MM.1S (cell line): ENCODE data around the gene CASP2.
A peak's percentile ranks its signal among the peaks of the same experiment; 100 is the strongest.

Experiments used
- DNase-seq: peaks from one replicate; pipeline ENCODE4 v3.0.0-alpha.2; 2015
- H2AFZ ChIP-seq: fragments of 300-600 bp; sonication (generic); 2 replicates; pipeline ENCODE4 v1.6.0; 2016; ENCODE audit warnings: antibody characterized with exemption, low read length
- H3F3A ChIP-seq: fragments of 300-600 bp; sonication (generic); 2 replicates; pipeline ENCODE4 v1.6.1; 2016; ENCODE audit warnings: mild to moderate bottlenecking, antibody characterized with exemption, low read length, moderate library complexity, mixed read lengths; ENCODE audit not compliant: insufficient read depth
- H3K27ac ChIP-seq: fragments of 300-600 bp; sonication (generic); 2 replicates; pipeline ENCODE4 v1.5.1; 2016; ENCODE audit warnings: mild to moderate bottlenecking, low read length
- H3K27me3 ChIP-seq: fragments of 300-600 bp; sonication (generic); replicated peaks from 2 replicates; pipeline ENCODE4 v1.6.0; 2016; ENCODE audit warnings: low read length; ENCODE audit not compliant: insufficient read depth
- H3K36me3 ChIP-seq: fragments of 300-600 bp; sonication (generic); replicated peaks from 2 replicates; pipeline ENCODE4 v1.6.1; 2016; ENCODE audit warnings: mild to moderate bottlenecking, low read length, mixed read lengths; ENCODE audit not compliant: insufficient read depth
- H3K4me1 ChIP-seq: fragments of 300-600 bp; sonication (generic); 2 replicates; pipeline ENCODE4 v1.6.1; 2016; ENCODE audit warnings: low read length, mixed read lengths
- H3K4me2 ChIP-seq: fragments of 300-600 bp; sonication (generic); 2 replicates; pipeline ENCODE4 v1.6.0; 2016; ENCODE audit warnings: low read depth, low read length
- H3K4me3 ChIP-seq: fragments of 300-600 bp; sonication (generic); 2 replicates; pipeline ENCODE4 v1.5.1; 2016; ENCODE audit warnings: low read length, mixed read lengths
- H3K79me2 ChIP-seq: fragments of 300-600 bp; sonication (generic); 2 replicates; pipeline ENCODE4 v1.6.1; 2016; ENCODE audit warnings: mixed run types, low read length, mixed read lengths
- H3K9ac ChIP-seq: fragments of 300-600 bp; sonication (generic); 2 replicates; pipeline ENCODE4 v1.6.1; 2016; ENCODE audit warnings: low read length, mixed read lengths
- H3K9me2 ChIP-seq: fragments of 300-600 bp; sonication (generic); replicated peaks from 2 replicates; pipeline ENCODE4 v1.6.1; 2016; ENCODE audit warnings: mild to moderate bottlenecking, low read length, mixed read lengths; ENCODE audit not compliant: insufficient read depth
- H3K9me3 ChIP-seq: fragments of 300-600 bp; sonication (generic); replicated peaks from 2 replicates; pipeline ENCODE4 v1.6.1; 2016; ENCODE audit warnings: mild to moderate bottlenecking, low read length, mixed read lengths; ENCODE audit not compliant: insufficient read depth
- H4K20me1 ChIP-seq: fragments of 300-600 bp; sonication (generic); 2 replicates; pipeline ENCODE4 v1.6.1; 2016; ENCODE audit warnings: mild to moderate bottlenecking, low read length, moderate library complexity, mixed read lengths; ENCODE audit not compliant: insufficient read depth
- EZH2 ChIP-seq: fragments of 300-600 bp; sonication (generic); optimal IDR thresholded peaks from 2 replicates; pipeline ENCODE3; 2017; ENCODE audit warnings: low read depth, mild to moderate bottlenecking, antibody characterized with exemption, low read length, mixed read lengths
- EZH2phosphoT487 ChIP-seq: fragments of 300-600 bp; sonication (generic); IDR thresholded peaks from 2 replicates; pipeline ENCODE4 v1.6.1; 2018; ENCODE audit warnings: antibody characterized with exemption, low read length
- TF ChIP-seq, protein P1 (sequence below): fragments of 300-600 bp; sonication (generic); IDR thresholded peaks from 2 replicates; pipeline ENCODE4 v1.5.1; 2016; ENCODE audit warnings: antibody characterized with exemption, low read length, mixed read lengths

CASP2 gene

DNA sequence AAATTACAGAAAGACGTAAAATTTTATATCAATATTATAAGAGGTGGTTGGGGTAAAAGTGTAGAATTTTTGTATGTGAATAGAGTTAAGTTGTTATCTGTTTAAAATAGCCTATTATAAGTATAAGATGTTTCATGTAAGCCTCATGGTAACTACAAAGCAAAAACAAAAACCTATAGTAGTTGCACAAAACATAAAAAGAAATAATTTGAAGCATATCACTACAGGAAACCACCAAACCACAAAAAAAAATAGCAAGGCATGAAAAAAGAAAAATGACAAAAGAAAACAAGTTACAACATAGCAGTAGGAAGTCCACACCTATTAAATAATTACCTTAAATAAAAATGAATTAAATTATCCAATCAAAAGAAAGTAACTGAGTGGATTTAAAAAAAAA is 37.3 kb upstream of the CASP2 start:
- H3K4me2 ChIP-seq = peak overlapping the region; percentile 16
- H3K27me3 ChIP-seq = no peaks in the 10 kb centered on the region
- peaks cover 27% of the 10 kb centered on the region for H3K4me1 ChIP-seq
- TF ChIP-seq EZH2phosphoT487 (no peak), EZH2 (no peak)
- TF ChIP-seq, protein P1, sequence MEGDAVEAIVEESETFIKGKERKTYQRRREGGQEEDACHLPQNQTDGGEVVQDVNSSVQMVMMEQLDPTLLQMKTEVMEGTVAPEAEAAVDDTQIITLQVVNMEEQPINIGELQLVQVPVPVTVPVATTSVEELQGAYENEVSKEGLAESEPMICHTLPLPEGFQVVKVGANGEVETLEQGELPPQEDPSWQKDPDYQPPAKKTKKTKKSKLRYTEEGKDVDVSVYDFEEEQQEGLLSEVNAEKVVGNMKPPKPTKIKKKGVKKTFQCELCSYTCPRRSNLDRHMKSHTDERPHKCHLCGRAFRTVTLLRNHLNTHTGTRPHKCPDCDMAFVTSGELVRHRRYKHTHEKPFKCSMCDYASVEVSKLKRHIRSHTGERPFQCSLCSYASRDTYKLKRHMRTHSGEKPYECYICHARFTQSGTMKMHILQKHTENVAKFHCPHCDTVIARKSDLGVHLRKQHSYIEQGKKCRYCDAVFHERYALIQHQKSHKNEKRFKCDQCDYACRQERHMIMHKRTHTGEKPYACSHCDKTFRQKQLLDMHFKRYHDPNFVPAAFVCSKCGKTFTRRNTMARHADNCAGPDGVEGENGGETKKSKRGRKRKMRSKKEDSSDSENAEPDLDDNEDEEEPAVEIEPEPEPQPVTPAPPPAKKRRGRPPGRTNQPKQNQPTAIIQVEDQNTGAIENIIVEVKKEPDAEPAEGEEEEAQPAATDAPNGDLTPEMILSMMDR = no peak
- H2AFZ ChIP-seq = peak overlapping the region; percentile 9; the same call in 1 of the 2 replicates
- no peaks in the 10 kb centered on the region for H3F3A ChIP-seq
- H3K27ac ChIP-seq = no peak overlapping the region; the same call in 1 of the 2 replicates
- H3K79me2 ChIP-seq = no peaks in the 10 kb centered on the region
- no peak overlapping the region for H3K9ac ChIP-seq
- DNase-seq = peak; percentile 57
- H3K9me3 ChIP-seq = no peaks in the 10 kb centered on the region
- no peaks in the 10 kb centered on the region for H4K20me1 ChIP-seq
- H3K36me3 ChIP-seq = no peaks in the 10 kb centered on the region
- no peaks in the 10 kb centered on the region for H3K9me2 ChIP-seq
- H3K4me3 ChIP-seq = no peak overlapping the region

- H3K9me3 ChIP-seq = no peaks in the 10 kb centered on the region
- H3K79me2 ChIP-seq = no peaks in the 10 kb centered on the region
- no peaks in the 10 kb centered on the region for H3K36me3 ChIP-seq
- H3K9ac ChIP-seq = no peak overlapping the region
- no peaks in the 10 kb centered on the region for H3F3A ChIP-seq
- DNase-seq = no peak
- TF ChIP-seq EZH2phosphoT487 (no peak), EZH2 (no peak)
- TF ChIP-seq, protein P1 = no peak
- no peaks in the 10 kb centered on the region for H3K27me3 ChIP-seq
- H3K4me1 ChIP-seq = peaks cover 22% of the 10 kb centered on the region
- no peaks in the 10 kb centered on the region for H4K20me1 ChIP-seq
- no peak overlapping the region for H3K4me3 ChIP-seq
- no peak overlapping the region for H2AFZ ChIP-seq
- H3K9me2 ChIP-seq = no peaks in the 10 kb centered on the region
- H3K27ac ChIP-seq = no peak overlapping the region
- no peak overlapping the region for H3K4me2 ChIP-seq
Measured at GRCh38 chr7:143252006-143252405, 36.1 kb upstream of the CASP2 start.

GRCh38 chr7:143255564-143255963 is 32.6 kb upstream of the CASP2 start:
- no peaks in the 10 kb centered on the region for H3K79me2 ChIP-seq
- no peaks in the 10 kb centered on the region for H3K9me3 ChIP-seq
- peaks cover 30% of the 10 kb centered on the region for H3K4me1 ChIP-seq
- DNase-seq = no peak
- no peaks in the 10 kb centered on the region for H3K9me2 ChIP-seq
- no peaks in the 10 kb centered on the region for H3K27me3 ChIP-seq
- no peak overlapping the region for H3K9ac ChIP-seq
- no peaks in the 10 kb centered on the region for H3K36me3 ChIP-seq
- H4K20me1 ChIP-seq = no peaks in the 10 kb centered on the region
- no peak overlapping the region for H3K4me2 ChIP-seq
- H3K27ac ChIP-seq = no peak overlapping the region
- TF ChIP-seq EZH2phosphoT487 (no peak), EZH2 (no peak)
- TF ChIP-seq, protein P1 = no peak
- peaks cover 3% of the 10 kb centered on the region; the same call in 1 of the 2 replicates for H3F3A ChIP-seq
- H3K4me3 ChIP-seq = no peak overlapping the region
- no peak overlapping the region for H2AFZ ChIP-seq
